H1 (cell line): ENCODE results near the gene CEP85.

Experiments
- EZH2 ChIP-seq: fragments of 200-600 bp; sonication (generic); IDR thresholded peaks from 2 replicates; pipeline ENCODE4 v1.7.1; 2012; ENCODE audit warnings: low read depth, mild to moderate bottlenecking, moderate library complexity, low read length, inconsistent platforms; ENCODE audit not compliant: severe bottlenecking
- GTF2F1 ChIP-seq: IDR thresholded peaks from 2 replicates; pipeline ENCODE4 v1.6.1; 2012; ENCODE audit warnings: low read depth, low read length, improper control_type of control experiment, borderline replicate concordance
- HDAC6 ChIP-seq: IDR thresholded peaks from one replicate; pipeline ENCODE4 v1.7.1; 2012; ENCODE audit warnings: low read depth, mild to moderate bottlenecking, inconsistent platforms, low read length, moderate library complexity
- JUN ChIP-seq: IDR thresholded peaks from 2 replicates; pipeline ENCODE4 v1.6.1; 2011; ENCODE audit warnings: low read depth, mild to moderate bottlenecking, improper control_type of control experiment, low read length
- PHF8 ChIP-seq: fragments of 200-600 bp; sonication (generic); conservative IDR thresholded peaks from 2 replicates; pipeline ENCODE4 v1.7.1; 2012; ENCODE audit warnings: low read depth, mild to moderate bottlenecking, inconsistent platforms, low read length, moderate library complexity
- POLR2A ChIP-seq, 2 experiments: IDR thresholded peaks; 1 replicate in 1 of 2; 2 replicates in 1 of 2; pipeline ENCODE4 v1.6.1; 2011; ENCODE audit warnings: low read depth in 2 of 2, low read length in 2 of 2, mild to moderate bottlenecking in 2 of 2; ENCODE audit errors: control extremely low read depth in 1 of 2
- POLR2AphosphoS5 ChIP-seq: IDR thresholded peaks from 2 replicates; pipeline ENCODE4 v1.6.1; 2011; ENCODE audit warnings: low read depth, low read length
- SIX5 ChIP-seq: IDR thresholded peaks from 2 replicates; pipeline ENCODE4 v1.6.1; 2011; ENCODE audit warnings: mild to moderate bottlenecking, low read depth, low read length
- TF ChIP-seq, protein P1 (sequence below), 3 experiments: IDR thresholded peaks; 1 replicate in 2 of 3; 2 replicates in 1 of 3; pipeline versions ENCODE4 v1.5.1 to v1.6.1; 2011; ENCODE audit warnings: low read length in 3 of 3, mild to moderate bottlenecking in 3 of 3, inconsistent platforms in 2 of 3, low read depth in 1 of 3, moderate library complexity in 1 of 3; ENCODE audit not compliant: insufficient read depth in 1 of 3; ENCODE audit errors: control extremely low read depth in 1 of 3

DNA sequence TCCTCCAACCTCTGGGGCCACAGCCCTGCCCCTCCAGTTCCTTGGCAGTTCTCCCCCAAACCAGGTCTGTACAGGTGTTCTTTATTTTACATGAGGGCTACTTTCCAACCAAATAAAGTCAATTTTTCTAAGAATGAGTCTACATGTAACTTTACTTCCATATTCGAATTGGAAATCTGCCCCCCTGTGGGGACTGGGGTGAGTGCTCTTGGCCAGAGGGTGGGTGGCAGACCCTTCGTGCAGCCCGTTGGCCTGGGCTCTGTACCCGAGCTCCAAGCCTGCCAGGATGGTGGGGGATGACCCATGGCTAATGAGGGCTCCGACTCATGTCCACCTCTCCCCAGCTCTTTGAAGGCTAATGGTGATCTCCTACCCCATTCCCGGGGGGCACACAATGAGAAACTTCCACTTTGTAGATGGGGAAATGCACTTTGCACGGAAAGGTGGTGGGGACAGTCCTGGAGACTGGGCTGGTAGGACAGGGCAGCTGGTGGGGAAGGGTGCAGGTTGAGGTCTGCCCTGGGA, 44.2 kb upstream of the CEP85 start:
- TF ChIP-seq EZH2 = no peak
- TF ChIP-seq HDAC6 = no peak
- no peak for TF ChIP-seq POLR2A (IDR thresholded peaks at IDR 0.05; ENCODE audit: control extremely low read depth in 1 of 2, low read depth in 2 of 2, low read length in 2 of 2)
- TF ChIP-seq PHF8 = no peak
- no peak for TF ChIP-seq POLR2AphosphoS5
- TF ChIP-seq, protein P1, sequence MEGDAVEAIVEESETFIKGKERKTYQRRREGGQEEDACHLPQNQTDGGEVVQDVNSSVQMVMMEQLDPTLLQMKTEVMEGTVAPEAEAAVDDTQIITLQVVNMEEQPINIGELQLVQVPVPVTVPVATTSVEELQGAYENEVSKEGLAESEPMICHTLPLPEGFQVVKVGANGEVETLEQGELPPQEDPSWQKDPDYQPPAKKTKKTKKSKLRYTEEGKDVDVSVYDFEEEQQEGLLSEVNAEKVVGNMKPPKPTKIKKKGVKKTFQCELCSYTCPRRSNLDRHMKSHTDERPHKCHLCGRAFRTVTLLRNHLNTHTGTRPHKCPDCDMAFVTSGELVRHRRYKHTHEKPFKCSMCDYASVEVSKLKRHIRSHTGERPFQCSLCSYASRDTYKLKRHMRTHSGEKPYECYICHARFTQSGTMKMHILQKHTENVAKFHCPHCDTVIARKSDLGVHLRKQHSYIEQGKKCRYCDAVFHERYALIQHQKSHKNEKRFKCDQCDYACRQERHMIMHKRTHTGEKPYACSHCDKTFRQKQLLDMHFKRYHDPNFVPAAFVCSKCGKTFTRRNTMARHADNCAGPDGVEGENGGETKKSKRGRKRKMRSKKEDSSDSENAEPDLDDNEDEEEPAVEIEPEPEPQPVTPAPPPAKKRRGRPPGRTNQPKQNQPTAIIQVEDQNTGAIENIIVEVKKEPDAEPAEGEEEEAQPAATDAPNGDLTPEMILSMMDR (IDR thresholded peaks at IDR 0.05; ENCODE audit: control extremely low read depth in 1 of 3, insufficient read depth in 1 of 3, low read depth in 1 of 3, low read length in 3 of 3) = no peak
- TF ChIP-seq SIX5 = no peak
- TF ChIP-seq GTF2F1 = no peak
- TF ChIP-seq JUN = no peak
